HK-2 (cell line): ENCODE results near the gene TLCD3B.
"Not testable (repeated sequence)": the region's sequence is repeated elsewhere in the genome, so short reads cannot be mapped to it uniquely, and the experiment has no call there.

Experiments used
- DNase-seq: peaks from one replicate; pipeline ENCODE4 v3.0.0-alpha.2; 2018; ENCODE audit not compliant: unreplicated experiment

TLCD3B gene

GRCh38 chr16:30025574-30025973 lies 5.5 kb downstream of the TLCD3B start:
- no peak for DNase-seq

DNA sequence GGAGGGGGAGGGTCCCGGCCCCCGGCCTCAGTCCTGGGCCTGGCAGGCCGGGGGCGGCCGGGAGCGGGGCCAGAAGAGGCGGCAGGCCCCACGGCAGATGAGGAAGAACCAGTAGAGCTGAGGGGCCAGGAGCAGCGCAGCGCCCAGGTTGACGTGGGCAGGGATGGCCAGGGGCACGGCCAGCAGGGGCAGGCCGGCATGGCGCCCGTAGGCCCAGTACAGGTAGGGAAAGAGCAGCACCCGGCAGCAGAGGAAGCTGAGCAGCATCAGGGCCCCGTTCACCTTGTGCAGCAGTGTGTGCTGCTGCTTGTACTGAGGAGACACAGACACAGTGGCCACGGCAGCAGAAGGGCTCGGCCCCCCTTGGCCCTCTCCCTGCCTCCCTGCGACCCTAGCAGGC lies 5.9 kb downstream of the TLCD3B start:
- no peak for DNase-seq

DNA sequence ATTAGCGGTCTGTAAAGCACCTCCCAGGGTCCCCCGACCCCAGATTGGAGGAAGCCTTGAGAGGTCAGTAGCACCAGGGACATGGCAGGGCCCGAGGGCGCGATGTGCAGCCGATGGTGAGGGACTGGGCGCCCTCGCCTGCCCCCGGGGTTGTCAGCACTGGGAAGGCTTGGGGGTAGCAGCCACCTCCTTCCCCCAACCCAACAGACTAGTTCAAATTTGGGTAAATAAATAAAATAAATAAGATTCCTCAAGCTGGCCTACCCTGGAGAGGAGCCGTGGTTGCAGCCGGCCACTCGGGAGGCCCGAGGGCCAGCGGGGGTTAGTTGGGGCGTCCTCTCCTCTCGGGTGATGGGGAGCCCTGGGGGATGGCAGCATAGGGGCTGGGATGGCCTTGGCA lies 6.6 kb downstream of the TLCD3B start:
- no peak for DNase-seq

- DNase-seq: no peak
Observed at GRCh38 chr16:30023586-30023985, 7.5 kb downstream of the TLCD3B start.

DNA sequence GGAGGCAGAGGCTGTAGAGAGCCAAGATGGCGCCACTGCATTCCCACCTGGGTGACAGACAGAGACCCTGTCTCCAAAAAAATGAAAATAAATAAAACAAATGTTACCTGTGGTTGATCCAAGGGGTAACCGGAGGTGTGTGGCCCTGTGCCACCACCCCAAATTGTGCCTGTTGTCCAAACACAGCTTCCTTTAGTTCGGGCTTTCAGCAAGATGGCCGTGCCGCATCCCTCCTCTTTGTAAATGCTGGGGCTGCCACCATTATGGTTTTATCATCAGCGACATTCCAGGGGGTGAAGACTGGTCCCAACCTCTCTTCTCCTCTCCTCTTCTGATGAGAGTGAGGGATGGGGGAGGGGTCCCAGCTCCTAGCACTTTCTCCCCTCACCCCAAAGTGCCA lies 8.2 kb downstream of the TLCD3B start, which contains the start of gene C16orf92:
C16orf92 (plus strand) TSS at position 312 of the 400 bp plus-strand sequence. CDS start 143 bp downstream, outside the sequence.
- no peak for DNase-seq

DNA sequence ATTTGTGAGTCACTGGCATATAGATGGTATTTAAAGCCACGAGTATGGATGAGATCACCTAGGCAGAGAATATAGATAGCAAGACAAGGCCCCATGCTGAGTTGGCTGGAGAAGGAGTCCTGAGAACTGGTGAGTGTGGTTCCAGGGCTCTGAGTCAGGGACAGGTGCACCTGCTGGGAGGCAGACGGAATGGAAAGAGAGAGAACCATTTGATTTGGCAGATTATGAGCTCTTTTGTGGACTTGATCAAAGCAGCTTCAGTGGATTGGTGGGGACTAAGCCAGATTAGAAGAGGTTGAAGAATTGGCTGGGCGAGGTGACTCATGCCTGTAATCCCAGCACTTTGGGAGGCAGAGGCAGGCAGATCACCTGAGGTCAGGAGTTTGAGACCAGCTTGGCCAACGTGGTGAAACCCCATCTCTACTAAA lies 12.3 kb downstream of the TLCD3B start:
- DNase-seq: no peak

DNA sequence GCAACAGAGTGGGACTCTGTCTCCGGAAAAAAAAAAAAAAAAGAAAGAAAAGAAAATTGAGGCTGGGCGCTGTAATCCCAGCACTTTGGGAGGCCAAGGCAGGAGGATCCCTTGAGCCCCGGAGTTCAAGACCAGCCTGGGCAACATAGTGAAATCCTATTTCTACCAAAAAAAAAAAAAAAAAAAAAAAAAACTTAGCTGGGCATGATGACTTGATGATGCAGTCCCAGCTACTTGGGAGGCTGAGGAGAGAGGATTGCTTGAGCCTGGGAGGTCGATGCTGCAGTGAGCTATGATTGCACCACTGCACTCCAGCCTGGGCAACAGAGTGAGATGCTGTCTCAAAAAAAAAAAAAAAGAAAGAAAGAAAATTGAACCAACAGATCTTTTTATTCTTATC lies 13.1 kb downstream of the TLCD3B start:
- not testable (repeated sequence) for DNase-seq

GRCh38 chr16:30017277-30017656 lies 13.8 kb downstream of the TLCD3B start:
- no peak for DNase-seq

DNA sequence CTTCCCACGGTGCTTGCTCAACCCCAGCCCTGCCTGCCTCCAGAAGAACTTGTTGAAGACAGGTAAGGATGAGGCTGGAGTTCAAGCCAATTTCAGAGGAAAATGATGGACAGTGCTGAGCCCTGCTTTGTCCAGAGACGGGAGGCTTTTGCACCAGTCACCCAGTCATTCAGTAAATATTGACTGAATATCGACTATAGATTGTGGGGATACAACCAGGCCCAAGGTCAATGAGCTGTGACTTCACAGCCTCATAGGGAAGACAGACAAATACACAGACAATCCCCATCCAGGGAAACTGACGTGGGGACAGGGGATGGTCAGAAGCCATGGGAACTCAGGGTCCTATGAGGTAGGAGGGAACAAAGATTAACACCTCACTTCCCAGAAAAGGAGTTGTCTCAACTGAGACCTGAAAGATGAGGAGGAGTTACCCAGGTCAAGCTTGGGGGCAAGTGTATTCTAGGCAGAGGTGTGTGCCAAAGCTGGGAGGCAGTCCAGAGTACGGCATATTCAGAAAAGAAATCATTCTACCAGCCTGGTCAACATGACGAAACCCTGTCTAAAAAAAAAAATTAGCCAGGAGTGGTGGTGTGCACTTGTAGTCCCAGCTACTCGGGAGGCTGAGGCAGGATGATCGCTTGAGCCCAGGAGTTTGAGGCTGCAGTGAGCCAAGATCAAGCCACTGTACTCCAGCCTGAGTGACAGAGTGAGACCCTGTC lies 14.4 kb downstream of the TLCD3B start:
- DNase-seq: no peak

DNA sequence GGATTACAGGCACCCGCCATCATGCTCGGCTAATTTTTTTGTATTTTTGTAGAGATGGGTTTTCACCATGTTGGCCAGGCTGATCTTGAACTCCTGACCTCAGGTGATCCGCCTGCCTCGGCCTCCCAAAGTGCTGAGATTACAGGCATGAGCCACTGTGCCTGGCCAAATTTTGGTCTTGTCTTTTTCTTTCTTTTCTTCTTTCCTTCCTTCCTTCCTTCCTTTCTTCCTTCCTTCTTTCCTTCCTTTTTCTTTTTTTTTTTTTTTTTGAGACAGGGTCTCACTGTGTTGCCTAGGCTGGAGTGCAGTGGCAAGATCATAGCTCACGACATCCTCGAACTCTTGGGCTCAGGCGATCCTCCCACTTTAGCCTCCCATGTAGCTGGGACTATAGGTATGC lies 15.6 kb downstream of the TLCD3B start:
- DNase-seq: not testable (repeated sequence)

DNA sequence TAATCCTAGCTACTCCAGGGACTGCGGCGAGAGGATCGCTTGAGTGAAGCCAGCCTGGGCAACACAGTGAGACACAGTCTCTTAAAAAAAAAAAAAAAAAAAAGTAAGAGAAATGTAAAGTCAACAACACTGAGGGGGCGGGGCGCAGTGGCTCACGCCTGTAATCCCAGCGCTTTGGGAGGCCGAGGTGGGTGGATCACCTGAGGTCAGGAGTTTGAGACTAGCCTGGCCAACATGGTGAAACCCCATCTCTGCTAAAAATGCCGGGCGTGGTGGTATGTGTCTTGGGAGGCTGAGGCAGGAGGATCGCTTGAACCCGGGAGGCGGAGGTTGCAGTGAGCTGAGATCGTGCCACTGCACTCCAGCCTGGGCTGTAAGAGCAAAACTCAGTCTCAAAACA lies 18.5 kb downstream of the TLCD3B start:
- DNase-seq: not testable (repeated sequence)

DNA sequence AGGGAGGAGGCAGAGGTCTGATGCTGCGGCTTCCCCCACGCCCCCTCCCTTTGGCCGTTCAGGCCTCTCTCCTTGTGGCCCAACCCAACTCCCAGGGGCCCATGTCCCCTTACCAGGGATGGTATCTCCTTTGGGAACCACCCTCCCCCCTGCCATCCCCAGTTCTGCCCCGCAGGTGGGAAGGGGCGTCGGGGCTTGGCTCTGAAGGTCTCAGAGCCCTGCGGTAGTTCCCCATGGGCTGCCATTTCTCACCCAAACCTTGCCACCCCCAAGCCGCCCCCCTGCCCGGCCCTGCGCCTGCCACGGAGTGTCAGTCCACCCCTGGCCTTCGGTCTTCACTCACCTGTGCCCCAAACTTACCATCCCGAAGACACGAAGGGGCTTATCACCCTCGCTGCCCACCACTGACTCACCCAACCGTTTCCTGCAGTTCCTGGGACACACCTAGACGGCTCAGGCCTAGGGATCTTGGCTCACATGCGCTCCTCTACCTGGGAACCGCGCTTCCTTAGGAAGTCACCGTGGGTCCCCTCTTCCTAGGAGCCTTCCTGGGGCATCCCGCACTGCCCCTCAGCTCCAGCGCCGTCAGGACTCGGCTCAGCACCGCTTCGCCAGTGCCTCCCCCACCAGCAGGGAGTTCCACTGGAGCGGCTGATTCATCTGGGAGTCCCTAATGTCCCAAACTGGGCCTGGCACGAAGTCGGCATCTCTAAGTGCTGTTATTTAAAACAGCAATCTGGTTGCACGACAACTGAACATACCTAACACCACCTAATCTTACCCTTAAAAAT lies 19.2 kb downstream of the TLCD3B start:
- DNase-seq: no peak

GRCh38 chr16:30010844-30011713 lies 20.0 kb downstream of the TLCD3B start, which contains the start of gene DOC2A:
Gene DOC2A (minus strand): TSS chr16:30011027. CDS start chr16:30010222, 805 bp downstream.
- DNase-seq: no peak

DNA sequence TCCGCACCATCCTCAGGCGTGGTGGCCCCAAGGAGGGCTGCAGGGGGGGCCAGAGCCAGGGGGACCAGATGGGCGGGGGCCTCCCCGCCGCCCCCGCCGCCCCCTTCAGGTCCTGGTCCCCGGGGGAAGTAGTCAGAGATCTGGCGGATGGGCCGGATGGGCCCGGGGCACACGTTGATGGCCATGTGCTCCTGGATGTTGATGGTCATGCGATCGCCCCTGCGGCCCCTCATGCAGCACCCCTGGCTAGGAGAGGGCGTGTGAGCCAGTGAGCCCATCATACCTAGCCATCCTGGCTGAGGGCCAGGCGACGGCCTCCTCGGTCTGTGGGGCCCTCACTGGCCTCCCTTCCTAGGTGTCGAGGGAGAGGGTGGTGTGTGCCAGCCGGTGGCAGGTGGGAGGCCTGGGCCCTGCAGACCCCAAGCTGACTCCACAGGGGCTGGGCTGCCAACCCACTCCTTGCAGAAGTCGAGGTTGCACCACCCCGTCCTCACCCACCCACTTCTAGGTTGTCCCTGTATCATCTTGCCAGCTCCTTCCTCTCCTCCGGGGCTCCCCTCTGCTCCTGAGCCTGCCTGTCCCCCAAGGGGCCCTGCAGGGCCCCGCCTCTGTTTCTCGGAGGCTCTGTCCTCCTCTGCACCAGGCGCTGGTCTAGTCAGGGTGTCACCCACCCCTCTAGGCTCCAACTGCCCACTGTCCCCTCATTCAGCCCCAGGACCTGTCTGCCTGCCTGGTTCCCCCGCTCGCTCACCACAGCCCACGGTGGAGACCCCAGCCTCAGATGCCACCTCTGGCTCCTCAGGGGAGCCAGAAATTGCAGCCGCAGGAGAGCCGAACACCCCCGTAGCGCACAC lies 20.9 kb downstream of the TLCD3B start:
- DNase-seq: no peak

DNA sequence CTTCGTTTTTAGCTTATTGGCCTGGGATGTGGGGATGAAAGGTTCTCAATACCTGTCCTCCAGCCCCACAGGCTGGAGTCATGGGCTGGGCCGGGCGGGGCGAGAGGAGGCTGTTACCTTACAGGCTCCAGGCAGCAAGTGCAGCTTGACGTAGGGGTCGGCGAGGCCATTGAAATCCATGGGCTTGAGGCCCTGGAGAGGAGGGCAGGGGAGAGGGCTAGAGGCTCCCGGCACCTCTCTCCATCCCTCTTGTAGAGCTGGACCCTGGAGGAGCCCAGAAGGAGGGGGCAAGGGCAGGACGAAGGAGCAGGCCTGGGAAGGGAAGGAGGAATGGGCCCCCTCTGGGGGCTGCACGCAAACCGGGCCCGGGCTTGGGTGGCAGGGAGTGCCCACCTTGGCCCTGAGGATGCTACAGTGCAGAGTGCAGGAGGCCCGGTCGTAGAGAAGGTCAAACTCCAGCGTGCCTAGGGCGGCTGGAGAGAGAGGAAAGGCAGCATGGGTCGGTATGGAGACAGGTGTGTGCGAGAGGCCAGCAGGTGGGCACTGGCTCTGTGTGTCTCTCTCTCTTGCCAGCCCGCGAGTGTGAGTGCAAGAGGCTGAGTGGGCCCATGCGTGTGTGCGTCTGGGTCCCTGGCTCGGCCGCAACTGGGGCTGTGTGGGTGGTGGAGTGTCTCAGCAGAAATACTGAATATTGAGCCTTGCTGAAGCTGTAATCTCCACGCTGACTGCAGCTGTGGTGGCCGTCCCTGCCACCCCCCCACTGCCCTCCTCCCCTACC lies 21.8 kb downstream of the TLCD3B start:
- no peak for DNase-seq

- no peak for DNase-seq
Observed at GRCh38 chr16:30007378-30007895, 23.6 kb downstream of the TLCD3B start.

DNA sequence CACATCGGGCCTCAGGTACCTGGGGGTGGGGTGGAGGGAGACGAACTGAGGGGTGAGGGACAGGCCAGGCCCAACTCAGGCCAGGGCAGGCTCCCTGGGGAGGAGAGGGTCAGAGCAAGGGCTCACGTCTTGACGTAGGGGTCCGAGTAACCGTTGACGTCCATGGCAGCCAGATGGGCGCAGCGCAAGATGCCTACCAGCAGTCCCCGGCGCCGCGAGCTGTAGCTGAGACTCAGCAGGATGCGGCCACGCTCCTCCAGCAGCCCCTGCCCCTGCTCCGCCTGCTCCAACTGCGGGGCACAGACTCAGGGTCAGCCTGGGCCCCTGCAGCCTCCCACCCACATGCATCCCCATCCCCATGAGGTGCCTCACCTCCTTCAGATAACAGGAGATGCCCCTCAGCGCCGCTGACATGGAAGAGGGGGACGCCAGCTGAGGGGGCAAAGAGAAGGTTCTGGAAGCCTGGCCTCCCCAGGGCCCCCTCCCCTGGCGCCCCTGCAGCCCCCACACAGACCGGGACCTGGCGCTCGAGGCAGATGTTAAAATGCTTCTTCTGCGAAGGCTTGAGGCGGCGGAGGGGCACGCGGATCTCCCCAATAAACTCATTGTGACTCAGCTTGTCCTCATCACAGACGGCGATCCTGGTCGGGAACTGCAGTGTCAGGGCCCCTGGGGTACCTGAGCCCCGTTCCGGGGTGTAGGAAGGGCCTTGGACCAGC lies 24.3 kb downstream of the TLCD3B start:
- DNase-seq: no peak

DNA sequence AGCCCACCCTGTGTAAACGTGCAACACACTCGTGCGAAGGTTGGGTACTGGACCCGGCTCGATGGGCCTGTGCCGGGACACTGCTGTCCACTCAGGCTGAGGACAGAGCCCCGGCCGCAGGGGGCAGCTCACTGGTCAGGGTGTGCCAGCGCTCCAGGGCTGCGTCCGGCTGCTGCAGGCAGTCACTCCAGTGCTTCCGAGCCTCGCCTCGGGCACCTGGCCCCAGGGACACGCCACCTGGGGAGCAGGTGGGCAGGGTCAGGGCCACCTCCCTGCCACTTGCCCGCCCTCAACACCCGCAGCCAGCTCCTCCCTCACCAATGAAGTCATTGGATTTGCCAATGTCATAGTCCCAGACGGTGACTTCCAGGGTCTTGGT lies 25.0 kb downstream of the TLCD3B start:
- no peak for DNase-seq

GRCh38 chr16:30005341-30006094 lies 25.6 kb downstream of the TLCD3B start:
- no peak for DNase-seq
